Uterus (tissue), 4 donors: ENCODE measurements around the gene MAPK6. TPM values are rescaled to one million over a fixed set of nuclear protein-coding genes. Genes with fewer than 3 reads are reported as not detected.

Experiments
- DNase-seq, 2 donors: peaks; one replicate each; pipeline ENCODE4 v3.0.0-alpha.2; 2019 to 2020
- H3K27ac ChIP-seq, 2 donors: fragments of 200-600 bp; sonication (generic); 1 replicate in 1 of 2; 2 replicates in 1 of 2; pipeline ENCODE4 v1.5.1; 2016 to 2018
- H3K27me3 ChIP-seq, 2 donors: fragments of 200-600 bp; sonication (generic); one replicate each; pipeline ENCODE4 v1.5.1; 2018 to 2019; ENCODE audit warnings: control low read depth in 1 of 2
- H3K36me3 ChIP-seq, 2 donors: fragments of 200-600 bp; sonication (generic); one replicate each; pipeline ENCODE4 v1.5.1; 2019; ENCODE audit warnings: control low read depth in 1 of 2
- H3K4me1 ChIP-seq, 2 donors: fragments of 200-600 bp; sonication (generic); one replicate each; pipeline ENCODE4 v1.5.1; 2018 to 2019; ENCODE audit warnings: control low read depth in 1 of 2
- H3K4me3 ChIP-seq, 2 donors: fragments of 200-600 bp; sonication (generic); 1 replicate in 1 of 2; 2 replicates in 1 of 2; pipeline ENCODE4 v1.5.1; 2018 to 2019; ENCODE audit warnings: mild to moderate bottlenecking in 1 of 2
- H3K9me3 ChIP-seq, 2 donors: fragments of 200-600 bp; sonication (generic); one replicate each; pipeline ENCODE4 v1.5.1; 2019; ENCODE audit warnings: control low read depth in 1 of 2
- POLR2A ChIP-seq, 2 donors: fragments of 450-650 bp; IDR thresholded peaks; one replicate each; pipeline ENCODE4 v1.6.1; 2016; ENCODE audit warnings: antibody characterized with exemption in 2 of 2, mild to moderate bottlenecking in 1 of 2, moderate library complexity in 1 of 2
- intact Hi-C: fragments of 100-400 bp; cut with DNase I; formaldehyde crosslinking; loops from one replicate; pipeline ENCODE4 v1.15.1; 2023; ENCODE audit warnings: low total_unique reads
- total RNA-seq, 4 donors: library from RNA; depleted of rRNA in 3 of 4; stranded (reverse); fragments of >200 nt in 3 of 4; gene quantifications; one replicate each; pipeline versions ENCODE4 v1.1.0 to v1.2.4, GENCODE V29; 2014 to 2023
- TF ChIP-seq, protein P1 (sequence below), 4 experiments: fragments of 200-600 bp in 2 of 4; fragments of 450-650 bp in 2 of 4; sonication (generic) in 2 of 4; IDR thresholded peaks; one replicate each; pipeline ENCODE4 v1.5.1; 2016 to 2019; ENCODE audit warnings: antibody characterized with exemption in 4 of 4, mild to moderate bottlenecking in 2 of 4, moderate library complexity in 1 of 4
- donor health status: DM: yes; HTN: yes; CAD: no.

MAPK6 gene
- total RNA-seq, 4 donors from 2014 or later, result 11.5 to 47.1 (median 30.0) TPM

DNA sequence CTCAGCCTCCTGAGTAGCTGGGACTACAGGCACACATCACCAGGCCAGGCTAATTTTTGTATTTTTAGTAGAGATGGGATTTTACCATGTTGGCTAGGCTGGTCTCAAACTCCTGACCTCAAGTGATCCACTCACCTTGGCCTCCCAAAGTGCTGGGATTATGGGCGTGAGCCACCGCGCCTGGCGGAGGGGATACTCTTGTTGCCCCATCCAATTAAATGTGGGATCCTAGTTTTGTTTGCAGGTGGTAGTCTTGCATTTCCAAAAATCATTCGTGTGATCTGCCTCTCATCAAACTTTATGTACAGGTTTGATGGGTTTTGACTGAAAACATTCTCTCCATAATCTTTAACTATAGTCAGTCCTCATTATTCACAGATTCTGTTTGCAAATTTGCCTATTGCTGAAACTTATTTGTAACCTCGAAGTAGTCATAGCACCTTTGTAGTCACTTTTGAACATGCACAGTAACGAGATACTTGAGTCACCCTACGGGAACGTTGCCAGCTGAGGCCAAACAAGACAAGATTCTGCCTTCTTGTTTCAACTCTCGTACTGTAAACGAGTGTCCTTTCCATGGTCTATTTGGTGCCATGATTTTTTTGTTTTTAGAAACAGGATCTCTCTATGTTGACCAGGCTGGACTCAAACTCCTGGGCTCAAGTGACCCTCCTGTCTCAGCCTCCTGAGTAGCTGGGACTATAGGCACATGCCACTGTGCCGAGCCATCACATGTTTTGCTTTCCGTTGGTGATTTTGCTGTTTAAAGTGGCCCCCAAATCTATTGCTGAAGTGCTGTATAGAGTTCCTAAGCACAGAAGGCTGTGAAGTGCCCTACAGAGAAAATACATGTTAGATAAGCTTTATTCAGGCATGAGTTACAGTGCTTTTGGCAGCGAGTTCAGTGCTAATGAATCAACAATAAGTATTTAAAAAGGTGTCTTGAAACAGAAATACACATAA lies 8.1 kb upstream of the MAPK6 start:
- Histone ChIP-seq H3K36me3 (no peaks in the 10 kb centered on the region), H3K27me3 (no peaks in the 10 kb centered on the region), H3K4me1 (no peaks in the 10 kb centered on the region), H3K4me3 (no peak overlapping the region), H3K9me3 (no peaks in the 10 kb centered on the region), H3K27ac (peak overlapping the region in 1 of 2 donors; percentile 68)
- intact Hi-C loops, result no loop called here
- peak; percentile 25 to 53 for DNase-seq
- TF ChIP-seq POLR2A (IDR thresholded peaks at IDR 0.05), result no peak
- TF ChIP-seq, protein P1, sequence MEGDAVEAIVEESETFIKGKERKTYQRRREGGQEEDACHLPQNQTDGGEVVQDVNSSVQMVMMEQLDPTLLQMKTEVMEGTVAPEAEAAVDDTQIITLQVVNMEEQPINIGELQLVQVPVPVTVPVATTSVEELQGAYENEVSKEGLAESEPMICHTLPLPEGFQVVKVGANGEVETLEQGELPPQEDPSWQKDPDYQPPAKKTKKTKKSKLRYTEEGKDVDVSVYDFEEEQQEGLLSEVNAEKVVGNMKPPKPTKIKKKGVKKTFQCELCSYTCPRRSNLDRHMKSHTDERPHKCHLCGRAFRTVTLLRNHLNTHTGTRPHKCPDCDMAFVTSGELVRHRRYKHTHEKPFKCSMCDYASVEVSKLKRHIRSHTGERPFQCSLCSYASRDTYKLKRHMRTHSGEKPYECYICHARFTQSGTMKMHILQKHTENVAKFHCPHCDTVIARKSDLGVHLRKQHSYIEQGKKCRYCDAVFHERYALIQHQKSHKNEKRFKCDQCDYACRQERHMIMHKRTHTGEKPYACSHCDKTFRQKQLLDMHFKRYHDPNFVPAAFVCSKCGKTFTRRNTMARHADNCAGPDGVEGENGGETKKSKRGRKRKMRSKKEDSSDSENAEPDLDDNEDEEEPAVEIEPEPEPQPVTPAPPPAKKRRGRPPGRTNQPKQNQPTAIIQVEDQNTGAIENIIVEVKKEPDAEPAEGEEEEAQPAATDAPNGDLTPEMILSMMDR (IDR thresholded peaks at IDR 0.05), result no peak

DNA sequence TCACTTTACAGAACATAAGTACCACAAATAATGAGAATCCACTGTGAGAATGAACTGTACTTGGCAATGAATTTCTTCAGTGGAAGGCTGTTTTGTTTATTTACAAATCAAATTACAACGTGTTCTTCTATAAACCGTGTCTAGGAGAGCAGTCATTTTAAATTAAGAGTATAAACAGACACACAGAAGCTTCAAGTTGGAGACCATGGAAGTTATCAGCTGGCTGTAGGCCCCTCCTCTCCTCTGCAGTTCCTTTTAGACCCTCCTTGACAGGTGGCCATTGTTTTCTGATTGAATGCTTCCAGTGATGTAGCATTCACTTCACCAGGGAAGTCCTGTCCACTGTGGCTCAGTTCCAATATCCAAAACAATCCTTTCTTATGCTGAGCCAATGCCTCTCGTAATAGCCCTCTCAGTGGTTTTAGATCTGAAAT lies 7.3 kb upstream of the MAPK6 start:
- no peaks in the 10 kb centered on the region for H3K4me1 ChIP-seq
- no peaks in the 10 kb centered on the region for H3K9me3 ChIP-seq
- no peak overlapping the region for H3K4me3 ChIP-seq
- DNase-seq, result no peak
- intact Hi-C loops, result no loop called here
- peak overlapping the region; percentile 1 to 68 for H3K27ac ChIP-seq
- H3K27me3 ChIP-seq, result no peaks in the 10 kb centered on the region
- TF ChIP-seq, protein P1 (IDR thresholded peaks at IDR 0.05), result no peak
- no peak for TF ChIP-seq POLR2A (IDR thresholded peaks at IDR 0.05)
- H3K36me3 ChIP-seq, result no peaks in the 10 kb centered on the region

DNA sequence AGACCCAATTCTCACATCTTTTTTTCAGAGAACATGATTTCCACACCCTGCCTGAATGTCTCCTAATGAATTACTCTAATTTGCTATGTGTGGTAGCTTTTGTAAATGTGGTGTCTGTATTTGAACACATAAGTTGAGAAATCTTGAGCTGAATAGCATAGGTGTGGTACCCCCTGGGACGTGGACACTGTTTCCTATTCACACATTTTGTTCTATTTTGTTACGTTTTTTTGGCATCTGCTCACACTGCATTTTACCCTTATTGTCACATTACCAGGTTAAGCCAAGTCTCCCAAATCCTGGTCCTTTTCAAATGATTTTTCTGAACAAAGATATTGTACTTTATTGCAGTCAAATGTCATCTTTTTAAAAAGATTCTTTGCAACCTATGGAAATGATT lies 6.8 kb upstream of the MAPK6 start:
- DNase-seq, result no peak
- H3K36me3 ChIP-seq, result no peaks in the 10 kb centered on the region
- no peak for TF ChIP-seq POLR2A (IDR thresholded peaks at IDR 0.05)
- TF ChIP-seq, protein P1 (IDR thresholded peaks at IDR 0.05), result no peak
- H3K4me3 ChIP-seq, result no peak overlapping the region
- H3K27ac ChIP-seq, result peak overlapping the region; percentile 1 to 68
- no peaks in the 10 kb centered on the region for H3K4me1 ChIP-seq
- H3K27me3 ChIP-seq, result no peaks in the 10 kb centered on the region
- no peaks in the 10 kb centered on the region for H3K9me3 ChIP-seq
- intact Hi-C loops, result no loop called here

DNA sequence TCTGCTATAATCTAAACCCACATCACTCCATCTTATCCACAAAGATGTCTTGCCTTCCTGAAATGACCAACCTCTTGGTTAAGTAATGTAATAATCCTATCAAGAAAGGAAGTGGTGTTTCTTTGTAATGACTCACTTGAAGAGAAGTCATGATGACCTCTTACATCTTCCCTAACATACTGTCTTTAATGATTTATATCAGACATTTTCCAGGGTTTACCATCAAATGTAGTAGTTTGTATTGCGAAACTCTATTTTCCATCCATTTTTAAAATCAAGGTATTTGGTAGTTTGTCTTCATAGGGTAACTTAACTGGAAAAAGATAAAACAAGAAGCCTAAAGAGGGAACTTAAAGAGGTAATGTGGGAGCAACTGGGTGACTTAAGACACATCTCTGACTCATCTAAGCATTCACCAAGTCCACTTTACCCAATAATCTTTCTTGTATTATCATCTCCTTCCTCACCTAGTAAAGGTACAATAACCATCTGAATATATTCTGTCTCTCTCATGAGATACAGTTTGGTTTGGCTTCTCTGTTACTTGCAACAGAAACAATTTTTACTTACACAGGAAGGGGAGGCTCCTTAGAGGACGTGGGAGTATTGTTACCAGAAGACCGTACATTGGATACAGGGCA lies 5.7 kb upstream of the MAPK6 start:
- H3K27me3 ChIP-seq, result no peaks in the 10 kb centered on the region
- no peak for DNase-seq
- no peaks in the 10 kb centered on the region for H3K36me3 ChIP-seq
- peak overlapping the region; percentile 35 to 45 for H3K27ac ChIP-seq
- TF ChIP-seq POLR2A (IDR thresholded peaks at IDR 0.05), result no peak
- TF ChIP-seq, protein P1 (IDR thresholded peaks at IDR 0.05), result no peak
- intact Hi-C loops, result no loop called here
- no peaks in the 10 kb centered on the region for H3K4me1 ChIP-seq
- no peaks in the 10 kb centered on the region for H3K9me3 ChIP-seq
- no peak overlapping the region for H3K4me3 ChIP-seq

DNA sequence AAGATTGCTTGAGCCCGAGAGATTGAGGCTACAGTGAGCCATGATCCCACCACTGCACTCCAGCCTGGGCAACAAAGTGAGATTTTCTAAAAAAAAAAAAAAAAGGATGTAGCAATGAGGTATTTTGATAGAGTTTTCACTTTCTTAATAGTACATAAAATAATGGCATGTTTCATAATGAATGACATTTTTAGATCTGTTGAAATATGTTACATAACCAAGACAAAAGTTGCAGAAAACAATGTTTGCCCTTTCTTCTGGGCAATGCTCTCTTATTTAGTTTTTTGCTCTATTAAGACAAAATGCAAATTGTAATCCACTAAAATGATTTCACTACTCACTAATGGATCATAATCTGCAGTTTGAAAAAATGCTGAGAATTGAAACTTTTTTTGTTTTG lies 4.4 kb upstream of the MAPK6 start:
- no peak for DNase-seq
- intact Hi-C loops, result no loop called here
- TF ChIP-seq, protein P1 (IDR thresholded peaks at IDR 0.05), result no peak
- TF ChIP-seq POLR2A (IDR thresholded peaks at IDR 0.05), result no peak
- Histone ChIP-seq H3K36me3 (no peaks in the 10 kb centered on the region), H3K9me3 (no peaks in the 10 kb centered on the region), H3K27ac (no peak overlapping the region), H3K4me3 (no peak overlapping the region), H3K27me3 (no peaks in the 10 kb centered on the region), H3K4me1 (no peaks in the 10 kb centered on the region)
